NCI-H345 treated with DMSO at 0.1 percent for 48 hours (cell line): Measurements from ENCODE around the gene ADAMTS17.

Experiments used
- DNase-seq: peaks from one replicate; lab custom pipeline; 2025; ENCODE audit not compliant: unreplicated experiment; lab: John Stamatoyannopoulos, UW

ADAMTS17 gene

DNA sequence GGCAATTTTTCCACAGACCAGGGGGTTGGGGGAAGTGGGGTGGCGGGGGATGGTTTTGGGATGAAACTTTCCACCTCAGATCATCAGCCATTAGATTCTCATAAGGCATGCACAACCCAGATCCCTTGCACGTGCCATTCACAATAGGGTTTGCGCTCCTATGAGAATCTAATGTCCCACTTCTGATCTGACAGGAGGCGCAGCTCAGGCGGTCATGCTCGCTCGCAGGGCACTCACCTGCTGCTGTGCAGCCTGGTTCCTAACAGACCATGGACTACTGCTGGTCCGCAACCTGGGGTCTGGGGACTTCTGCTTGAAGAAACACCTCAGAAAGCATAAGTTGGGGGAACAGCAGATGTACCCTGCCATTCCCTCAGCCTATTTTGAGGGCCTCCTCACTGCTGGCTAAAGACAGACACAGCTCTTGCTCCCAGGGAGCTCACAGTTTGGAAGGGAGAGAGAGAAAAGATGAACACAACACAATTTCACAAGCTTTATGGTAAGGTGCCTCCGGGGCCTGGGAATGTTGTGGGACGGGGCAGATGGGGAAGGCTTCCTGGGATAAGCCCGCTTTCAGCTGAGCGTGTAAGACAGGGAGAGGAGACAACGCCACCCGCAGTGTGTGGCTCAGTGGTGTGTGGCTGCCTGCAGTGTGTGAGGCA lies 285.2 kb downstream of the ADAMTS17 start:
- no peak for DNase-seq

DNA sequence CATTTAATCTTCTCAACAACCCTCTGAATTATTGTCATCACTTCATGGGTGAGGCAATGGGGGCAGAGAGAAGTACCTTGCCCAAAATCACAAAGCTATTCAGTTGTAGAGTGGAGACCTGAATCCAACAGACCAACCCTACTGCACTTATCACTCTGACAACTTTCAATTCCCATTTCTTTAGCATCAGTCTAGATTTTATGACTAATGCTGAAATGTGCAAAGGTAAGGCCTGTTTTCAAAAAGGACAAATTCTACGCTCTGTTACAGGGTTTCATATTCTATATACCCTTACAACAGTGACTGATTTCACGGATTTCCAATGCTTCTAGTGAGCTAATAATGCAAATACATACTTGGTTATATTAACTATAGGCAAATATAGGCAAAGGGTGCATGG lies 286.0 kb downstream of the ADAMTS17 start:
- no peak for DNase-seq

DNA sequence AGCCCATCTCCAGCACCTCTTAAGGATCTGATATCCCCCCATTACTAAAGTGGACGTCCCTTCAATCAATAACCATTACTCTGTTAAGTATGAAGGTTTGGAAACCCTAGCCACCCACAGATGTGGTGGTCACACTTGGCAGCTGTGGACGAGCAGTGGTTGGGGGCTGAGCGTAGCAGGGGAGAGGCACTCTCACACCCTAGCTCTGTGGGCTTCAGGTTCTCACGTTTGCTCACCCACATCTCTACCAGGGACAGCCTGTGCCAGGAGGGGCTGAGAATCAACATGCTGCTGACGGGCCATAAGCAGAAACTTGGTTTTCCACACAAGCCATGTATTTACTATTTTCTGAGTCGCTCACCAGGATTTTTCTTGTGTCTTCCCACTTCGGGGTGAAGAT lies 287.2 kb downstream of the ADAMTS17 start:
- no peak for DNase-seq

DNA sequence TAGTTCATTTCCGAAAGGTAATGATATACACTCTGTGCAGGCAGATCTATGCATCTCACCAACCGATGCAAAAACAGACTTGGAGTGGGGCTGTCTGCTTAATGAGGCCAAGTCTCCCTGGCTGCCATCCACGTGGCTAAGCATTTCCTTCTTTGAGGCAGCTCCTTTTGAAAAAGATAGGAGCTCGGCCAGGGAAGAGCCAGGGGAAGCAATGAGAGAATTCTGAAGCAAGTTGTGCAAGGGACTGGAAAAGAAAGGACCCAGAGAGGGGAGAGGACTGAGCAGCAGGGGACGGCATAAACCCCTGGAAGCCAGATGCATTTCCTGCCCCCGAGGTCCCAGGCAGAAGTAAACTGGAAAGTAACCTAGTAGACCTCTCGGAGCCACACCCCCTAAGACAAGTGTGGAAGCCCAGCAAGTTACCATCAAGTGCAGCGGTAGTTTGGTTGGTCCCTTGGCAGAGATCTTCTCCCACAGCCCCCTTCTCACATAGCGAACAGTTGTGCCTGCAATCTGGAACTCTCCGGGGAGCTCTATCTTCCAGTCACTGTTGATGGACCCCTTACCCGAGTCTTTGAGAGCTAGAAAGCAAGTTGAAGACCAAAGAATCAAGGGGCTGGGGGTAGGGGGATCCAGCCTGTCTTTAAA lies 288.2 kb downstream of the ADAMTS17 start:
- DNase-seq, result no peak

DNA sequence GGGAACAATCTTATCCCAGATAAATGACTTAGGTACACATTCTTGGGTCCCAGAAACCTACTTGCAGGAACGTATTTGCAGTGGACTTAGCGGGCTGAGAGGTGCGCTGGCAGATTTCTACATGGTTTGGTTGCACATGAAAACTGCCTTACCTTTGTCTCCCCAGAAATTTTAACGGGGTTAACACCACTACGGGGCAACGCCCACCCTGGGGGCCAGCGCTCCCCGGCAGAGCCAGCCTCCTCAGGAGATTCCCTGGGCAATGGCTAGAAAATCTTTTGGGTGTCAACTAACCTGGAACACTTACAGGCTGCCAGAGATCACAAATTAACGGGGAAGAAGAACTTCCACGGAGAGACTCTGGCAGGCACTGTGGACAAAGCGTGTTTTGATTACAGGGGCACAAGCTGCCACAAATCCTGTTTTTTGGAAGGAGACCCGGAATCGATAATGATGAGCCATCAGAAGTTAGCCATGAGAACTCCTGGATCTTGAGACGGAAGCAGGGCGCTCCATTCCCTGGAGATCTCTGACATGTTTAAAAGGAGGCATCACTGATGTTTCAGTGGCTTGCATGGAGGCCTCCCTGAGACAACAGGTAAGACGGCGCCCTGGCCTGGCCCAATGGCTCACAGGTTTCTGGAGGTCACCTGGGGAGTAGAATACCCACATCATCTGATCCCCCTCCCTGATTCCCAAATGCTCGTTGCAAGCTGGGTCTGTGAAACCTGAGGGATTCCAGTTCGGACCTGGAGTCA lies 288.9 kb downstream of the ADAMTS17 start:
- no peak for DNase-seq

DNA sequence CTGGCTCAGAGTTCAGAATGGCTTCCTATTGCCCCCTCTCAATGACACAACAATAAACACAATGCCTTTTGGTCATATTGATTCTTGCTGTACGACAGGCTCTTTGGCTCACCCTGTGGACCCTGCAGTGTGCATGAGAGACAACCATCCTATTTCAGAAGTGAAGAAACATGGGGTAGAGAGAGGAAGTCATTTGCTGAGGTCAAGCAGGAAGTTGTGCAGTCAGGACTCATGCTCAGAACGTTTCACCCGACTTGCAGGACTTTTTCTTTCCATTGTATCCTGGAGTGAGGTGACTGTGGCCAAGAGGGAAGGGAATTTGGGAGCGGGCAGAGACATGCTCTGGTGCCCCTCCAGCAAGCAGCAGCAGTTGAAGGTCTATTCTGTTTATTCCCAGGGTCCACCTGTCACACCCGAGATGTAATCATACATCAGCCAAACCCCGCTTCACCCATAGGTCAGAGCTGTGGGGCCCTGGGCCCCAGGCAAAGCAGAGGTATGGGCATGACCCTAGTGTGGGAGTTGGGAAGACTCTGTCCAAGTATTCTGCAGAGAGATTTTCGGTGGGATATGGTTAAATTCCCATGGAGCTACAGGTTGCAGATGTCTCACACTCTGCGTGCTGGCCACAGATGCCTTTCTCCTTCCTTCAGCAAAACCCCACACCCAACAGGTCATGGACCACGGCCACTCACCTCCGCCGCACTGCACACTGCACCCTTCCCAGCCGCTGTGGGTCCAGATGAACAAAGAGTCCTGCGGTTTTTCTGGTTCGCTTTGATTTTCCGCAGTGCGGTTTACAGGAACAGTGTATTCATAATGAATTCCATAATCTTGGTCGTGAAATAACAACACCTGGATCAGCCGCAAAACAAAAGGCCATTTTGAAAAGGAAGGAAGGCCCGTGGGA lies 290.6 kb downstream of the ADAMTS17 start:
- DNase-seq, result no peak

DNA sequence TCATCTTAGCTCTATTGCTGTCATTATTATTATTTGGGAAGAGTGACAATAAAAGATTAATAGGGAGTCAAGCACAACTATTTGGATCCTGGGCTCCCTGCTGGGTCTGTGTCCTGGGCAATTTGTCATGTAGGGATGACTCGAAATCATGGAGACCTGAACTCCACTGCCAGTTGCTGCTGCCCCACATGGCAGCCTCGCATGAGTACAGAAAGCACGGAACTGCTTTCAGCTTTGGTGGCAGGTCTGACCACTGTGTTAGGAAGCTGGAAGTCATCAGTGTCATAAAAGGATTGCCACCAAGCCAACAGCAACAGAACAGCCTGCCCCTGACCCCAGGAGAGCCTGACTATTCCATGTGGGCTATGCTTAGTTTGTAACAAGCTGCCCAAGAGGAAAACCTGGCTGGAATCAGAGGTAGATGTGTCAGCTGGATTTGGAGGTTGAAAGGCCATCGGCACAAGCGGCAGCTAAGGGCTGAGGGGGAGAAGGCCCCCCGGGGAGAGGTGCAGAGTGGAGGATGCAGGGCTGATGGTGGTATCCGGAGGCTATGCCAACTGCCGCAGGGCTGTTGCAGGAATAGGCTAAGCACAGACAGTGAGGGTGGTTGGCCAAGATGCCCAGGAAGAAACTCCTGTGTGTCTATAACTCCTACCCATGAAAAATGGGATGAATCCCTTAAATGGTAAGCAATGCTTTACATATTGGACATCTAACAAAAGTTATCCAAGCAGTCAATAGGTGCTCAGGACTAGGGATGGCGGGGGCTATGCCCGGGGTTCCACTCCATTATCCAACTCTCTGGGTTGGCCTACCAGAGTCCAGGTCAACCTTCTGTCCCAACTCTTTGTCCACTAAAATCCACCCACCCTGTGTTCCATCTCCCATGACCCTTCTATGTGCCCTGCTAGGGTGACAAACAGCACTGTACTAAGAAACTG lies 291.6 kb downstream of the ADAMTS17 start:
- DNase-seq, result no peak

DNA sequence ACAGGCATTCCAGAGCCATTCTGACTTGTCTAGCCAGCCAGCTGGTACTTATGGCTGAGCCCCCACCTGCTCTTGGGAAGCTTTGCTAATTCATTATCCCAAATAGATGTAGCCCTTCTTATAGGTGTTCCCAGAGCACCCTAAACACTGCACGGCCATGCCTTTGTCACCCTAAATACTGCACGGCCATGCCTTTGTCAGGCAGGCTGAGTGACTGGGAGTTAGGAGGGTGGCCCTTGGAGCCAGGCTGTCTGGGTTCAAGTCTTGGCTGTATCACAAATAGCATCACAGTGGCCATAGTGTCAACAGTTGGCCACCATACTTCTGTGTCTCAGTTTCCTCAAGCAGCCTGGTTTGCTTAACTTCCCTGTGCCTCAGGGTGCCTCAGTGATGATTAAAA lies 292.3 kb downstream of the ADAMTS17 start:
- no peak for DNase-seq

DNA sequence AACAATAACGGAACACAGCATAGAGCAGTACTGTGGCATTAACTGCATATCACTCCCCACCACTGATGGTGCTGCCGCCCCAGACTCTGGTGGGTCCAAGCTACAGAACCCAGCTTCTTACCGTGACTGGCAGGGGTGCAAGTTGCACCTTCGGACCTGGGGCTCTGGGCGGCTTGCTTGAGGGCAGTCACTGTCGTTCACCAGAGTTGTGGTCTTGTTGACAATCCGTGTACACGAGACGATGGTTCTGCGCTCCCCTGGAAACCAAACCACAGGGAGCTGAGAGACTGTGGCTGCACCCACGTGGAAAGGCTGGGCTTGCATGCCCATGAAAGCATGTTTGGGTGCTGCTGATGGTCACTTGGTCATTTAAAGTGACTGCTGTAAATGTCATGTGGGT lies 293.0 kb downstream of the ADAMTS17 start:
- DNase-seq, result no peak

DNA sequence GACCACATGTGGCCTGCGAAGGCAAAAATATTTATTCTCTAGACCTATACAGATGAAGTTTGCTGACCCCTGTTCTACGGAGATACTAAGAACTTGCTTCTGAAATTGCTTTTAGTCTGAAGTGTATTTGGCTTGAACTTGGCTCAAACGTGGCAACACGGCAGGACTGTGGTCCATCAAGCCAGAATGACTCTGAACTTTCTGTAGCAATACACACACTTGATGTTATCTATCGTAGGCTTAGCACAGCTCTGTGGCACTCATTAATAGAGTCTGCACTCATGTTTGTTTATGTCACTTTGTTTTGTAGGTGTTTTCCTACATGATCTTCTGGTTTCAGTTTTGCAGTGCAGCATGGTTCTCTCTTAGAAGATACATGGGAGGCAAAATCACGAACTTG lies 298.1 kb downstream of the ADAMTS17 start:
- DNase-seq, result no peak

DNA sequence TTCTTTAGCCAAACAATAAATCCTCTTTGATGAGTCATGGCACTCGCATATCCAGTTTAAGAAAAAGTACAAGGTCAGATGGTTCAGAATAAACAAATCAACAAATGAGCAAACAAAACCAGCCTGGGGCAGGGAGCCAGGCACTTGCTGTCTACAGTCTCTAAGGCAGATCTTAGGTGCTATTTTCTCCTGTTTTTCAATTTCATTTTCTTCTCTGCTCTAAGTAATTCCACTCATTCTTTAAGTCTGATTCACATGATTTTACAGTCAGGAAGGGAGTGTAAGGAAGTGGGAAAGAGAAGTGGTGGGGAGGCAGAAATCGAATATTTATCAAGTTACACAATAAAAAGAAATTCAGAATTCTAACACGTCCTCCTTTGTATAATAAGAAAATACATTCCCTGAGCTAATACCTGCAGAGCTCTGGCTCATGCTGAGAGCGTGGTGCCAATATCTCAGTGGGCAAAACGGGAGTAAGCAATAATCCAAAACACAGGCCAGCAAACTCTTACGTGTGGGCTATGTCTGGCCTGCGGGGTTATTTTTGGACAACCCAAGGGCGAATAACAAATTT lies 298.6 kb downstream of the ADAMTS17 start:
- no peak for DNase-seq

DNA sequence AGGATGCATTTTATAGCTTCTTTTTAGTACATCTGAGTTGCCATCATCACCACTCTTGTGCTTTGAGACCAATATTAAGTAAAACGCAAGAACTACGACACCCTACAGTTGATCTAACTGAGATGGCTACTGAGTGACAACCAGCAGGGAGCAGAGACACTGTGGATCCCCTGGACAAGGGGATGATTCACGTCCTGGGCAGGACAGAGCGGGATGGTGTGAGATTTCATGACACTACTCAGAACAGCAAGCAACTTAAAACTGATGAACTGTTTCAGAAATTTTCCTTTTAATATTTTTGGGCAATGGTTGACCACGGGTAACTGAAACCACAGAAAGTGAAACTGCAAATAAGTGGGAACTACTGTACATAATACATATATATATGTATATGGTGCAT lies 299.2 kb downstream of the ADAMTS17 start:
- no peak for DNase-seq

DNA sequence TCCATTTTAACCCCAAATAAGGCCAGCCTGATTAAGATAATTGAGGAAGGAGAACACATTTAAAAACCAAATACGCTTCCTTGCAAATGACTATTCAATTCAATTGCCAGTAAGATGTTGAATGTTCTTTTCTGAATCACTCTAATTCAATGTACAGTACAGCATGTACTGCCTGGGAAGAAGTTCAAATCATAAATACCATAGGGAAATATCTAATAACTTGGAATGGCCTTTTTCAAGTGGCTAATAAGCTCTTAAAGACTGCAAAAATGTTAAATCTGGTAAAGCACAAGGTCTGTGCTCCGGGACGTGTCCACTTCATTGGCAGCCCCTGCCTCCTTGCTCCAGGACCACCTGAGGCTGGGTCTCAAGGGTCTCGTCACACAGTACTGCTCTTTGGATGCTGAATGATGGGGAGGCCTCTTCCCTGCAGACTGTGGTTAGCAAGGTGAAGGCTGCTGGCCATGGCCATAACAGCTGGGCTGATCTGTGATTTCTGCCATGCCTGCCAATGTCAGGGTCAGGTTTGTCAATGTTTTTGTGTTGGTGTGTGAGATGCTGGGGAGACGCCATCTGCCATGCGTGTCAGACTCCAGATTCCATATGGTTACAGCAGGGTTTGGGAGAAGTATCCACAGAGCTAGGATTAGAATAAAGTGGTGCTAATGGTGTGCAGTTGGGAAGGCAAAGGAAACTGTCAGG lies 300.5 kb downstream of the ADAMTS17 start:
- no peak for DNase-seq

DNA sequence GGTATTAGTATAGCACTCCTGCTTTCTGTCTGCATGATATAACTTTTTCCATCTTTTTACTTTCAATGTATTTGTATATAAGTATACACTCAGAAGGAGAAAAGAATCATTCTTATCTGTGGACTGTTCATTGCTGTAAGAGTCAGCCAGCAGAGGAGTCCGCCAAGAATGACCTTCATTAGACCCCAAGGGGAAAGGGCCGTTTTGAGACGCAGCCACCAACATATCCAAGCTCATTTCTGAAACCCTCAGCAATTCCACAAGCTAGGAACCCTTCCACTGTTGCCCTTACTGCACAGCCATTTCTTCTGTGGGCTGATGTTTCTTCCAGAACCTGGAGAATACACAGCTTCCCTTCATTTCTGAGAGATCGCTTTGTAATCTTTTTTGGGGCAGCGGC lies 301.8 kb downstream of the ADAMTS17 start:
- no peak for DNase-seq

DNA sequence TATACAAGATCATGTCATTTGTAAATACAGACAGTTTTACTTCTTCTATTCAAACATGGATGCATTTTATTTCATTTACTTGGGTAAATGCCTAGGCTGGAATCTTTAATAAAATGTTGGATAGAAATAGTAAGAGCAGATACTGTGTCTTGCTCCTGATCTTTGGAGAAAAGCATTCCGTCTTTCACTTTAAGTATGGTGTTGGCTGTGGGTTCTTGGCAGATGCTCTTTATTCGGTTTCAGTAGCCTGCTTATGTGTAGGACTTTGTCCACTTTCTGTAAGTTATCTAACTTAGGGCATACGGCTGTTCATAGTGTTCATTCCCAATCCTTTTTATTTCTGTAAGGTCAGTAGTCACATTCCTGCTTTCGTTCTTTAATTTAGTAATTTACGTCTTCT lies 303.0 kb downstream of the ADAMTS17 start:
- DNase-seq, result no peak

DNA sequence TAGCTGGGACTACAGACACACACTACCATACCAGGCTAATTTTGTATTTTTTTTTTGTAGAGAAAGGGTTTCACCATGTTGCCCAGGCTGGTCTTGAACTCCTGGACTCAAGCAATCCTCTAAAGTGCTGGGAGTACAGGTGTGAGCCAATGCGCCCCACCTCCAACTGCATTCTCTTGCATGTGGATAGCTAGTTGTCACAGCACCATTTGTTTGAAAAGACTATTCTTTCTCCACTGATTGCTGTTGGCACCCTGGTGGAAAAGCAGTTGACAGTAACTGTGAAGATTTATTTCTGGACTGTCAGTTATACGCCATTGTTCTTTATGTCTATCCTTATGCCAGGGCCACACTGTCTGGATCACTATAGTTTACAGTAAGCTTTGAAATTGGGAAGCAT lies 303.9 kb downstream of the ADAMTS17 start:
- DNase-seq, result no peak

DNA sequence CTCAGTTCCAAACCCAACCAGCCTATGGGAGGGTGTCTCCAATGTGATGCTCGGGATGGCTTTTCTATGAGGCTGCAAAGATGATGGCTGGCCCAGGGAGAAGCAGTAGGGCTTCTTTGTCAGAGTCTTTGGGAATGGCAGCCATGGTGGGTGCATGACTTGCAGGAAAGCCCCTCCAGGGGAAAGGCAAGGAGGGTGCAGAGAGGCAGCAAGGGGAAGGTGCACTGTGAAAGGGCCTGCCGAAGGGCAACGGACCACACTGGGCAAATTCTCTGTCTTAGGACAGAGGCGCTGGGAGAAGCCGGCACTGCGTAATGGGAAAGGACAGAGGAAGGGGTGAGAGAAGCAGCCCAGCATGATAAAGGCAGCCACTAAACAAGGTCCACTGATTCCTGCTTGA lies 305.8 kb downstream of the ADAMTS17 start:
- no peak for DNase-seq

DNA sequence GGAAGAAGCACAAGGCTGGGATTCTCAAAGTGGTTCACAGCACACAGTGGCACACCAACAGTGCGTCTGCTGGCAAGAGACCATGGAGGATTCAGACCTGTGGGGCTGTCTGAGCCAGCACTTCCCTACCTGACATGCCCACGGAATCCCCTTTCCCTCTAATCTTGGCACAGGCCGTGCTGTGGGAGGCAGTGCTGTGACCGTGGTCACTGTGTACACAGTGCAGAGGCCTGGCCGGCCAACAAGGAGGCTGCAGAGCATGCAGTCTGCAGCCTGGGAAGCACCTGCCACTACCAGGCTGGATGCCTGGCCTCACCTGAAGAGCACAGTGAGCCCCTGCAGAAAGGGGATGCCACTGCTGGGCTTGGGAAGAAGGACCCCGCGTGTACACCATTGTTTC lies 307.6 kb downstream of the ADAMTS17 start:
- DNase-seq, result no peak

DNA sequence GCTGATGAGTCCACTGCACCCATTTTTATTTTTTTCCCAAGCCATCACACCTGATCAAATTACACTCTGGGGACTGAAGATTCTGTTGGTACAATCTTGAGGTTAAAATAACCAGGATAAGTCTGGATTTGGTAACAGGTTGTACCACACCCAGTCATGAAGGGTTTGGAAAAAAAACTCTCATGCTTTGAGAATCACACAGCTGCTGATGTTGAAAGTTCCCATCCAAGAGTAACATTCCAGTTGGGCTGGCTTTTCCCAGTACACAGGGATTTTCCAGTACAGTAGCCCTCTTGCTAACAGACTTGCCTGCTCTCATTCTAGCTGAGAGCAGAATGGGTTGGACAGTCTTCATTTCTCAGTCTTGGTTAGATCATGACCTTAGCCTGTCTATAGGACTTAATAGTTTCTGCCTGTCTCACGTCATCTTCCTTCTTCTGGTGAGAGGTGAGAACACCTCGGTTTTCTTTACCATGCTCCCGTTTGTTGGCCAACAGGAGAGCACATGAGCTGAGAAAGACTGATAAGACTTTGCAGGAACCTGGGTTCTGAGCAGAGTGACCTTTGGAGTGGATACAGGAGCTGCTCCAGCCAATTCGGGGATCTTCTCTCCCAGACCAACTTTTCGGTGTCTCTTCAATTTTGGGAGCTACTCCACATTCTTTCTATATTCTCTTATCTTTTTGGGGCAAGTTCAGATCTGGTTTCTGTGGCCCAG lies 308.5 kb downstream of the ADAMTS17 start:
- no peak for DNase-seq
